HFF-Myc (cell line): ENCODE measurements around the gene AMOTL1.

Experiments
- DNase-seq: peaks from one replicate; pipeline ENCODE4 v3.0.0-alpha.2; 2011; ENCODE audit warnings: low read depth; ENCODE audit errors: extremely low read depth
- H3K4me3 ChIP-seq: replicated peaks from 2 replicates; pipeline ENCODE4 v1.5.1; 2011; ENCODE audit warnings: low read depth, mild to moderate bottlenecking, control low read depth, low read length
- TF ChIP-seq, protein P1 (sequence below): IDR thresholded peaks from 2 replicates; pipeline ENCODE4 v1.5.1; 2012; ENCODE audit warnings: mild to moderate bottlenecking, low read depth, low read length, control low read depth; ENCODE audit errors: missing control alignments

AMOTL1 gene

DNA sequence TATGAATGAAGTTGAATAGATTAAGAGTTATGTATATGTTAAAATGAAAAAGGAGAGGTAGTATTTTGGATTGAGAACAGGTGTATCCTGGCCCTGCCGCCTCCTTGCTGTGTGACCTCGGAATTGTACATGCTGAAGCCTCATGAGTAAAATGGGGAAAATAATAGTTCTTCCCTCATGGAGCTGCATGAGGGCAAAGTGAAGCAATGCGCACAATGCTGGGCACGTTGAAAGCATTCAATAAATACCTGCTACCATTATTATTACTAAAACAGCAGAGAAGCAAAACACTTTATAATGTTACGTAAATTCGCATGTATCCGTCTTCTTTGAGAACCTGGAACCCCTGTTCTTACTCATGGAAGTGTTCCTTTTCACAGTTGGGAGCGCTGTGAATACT is 5.7 kb downstream of the AMOTL1 start:
- H3K4me3 ChIP-seq, result no peak overlapping the region
- TF ChIP-seq, protein P1, sequence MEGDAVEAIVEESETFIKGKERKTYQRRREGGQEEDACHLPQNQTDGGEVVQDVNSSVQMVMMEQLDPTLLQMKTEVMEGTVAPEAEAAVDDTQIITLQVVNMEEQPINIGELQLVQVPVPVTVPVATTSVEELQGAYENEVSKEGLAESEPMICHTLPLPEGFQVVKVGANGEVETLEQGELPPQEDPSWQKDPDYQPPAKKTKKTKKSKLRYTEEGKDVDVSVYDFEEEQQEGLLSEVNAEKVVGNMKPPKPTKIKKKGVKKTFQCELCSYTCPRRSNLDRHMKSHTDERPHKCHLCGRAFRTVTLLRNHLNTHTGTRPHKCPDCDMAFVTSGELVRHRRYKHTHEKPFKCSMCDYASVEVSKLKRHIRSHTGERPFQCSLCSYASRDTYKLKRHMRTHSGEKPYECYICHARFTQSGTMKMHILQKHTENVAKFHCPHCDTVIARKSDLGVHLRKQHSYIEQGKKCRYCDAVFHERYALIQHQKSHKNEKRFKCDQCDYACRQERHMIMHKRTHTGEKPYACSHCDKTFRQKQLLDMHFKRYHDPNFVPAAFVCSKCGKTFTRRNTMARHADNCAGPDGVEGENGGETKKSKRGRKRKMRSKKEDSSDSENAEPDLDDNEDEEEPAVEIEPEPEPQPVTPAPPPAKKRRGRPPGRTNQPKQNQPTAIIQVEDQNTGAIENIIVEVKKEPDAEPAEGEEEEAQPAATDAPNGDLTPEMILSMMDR, result no peak
- DNase-seq, result no peak

DNA sequence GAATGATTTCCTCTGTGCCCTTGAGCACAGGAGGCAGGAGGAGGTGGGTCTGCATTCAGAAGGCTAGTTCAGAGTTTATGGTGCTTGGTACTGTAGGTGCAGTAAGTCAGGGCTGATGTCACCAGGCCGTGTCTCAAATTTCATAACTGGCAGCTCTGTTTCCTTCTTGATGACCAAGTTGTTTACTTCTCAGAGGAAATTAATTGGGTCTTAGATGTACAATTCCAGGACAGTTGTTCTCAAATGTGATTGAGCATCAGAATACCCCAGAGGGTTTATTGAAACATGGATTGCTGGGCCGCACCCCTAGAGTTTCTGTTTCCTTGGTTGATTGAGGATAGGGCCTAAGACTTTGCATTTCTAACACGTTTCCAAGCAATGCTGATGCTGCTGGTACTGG is 6.2 kb downstream of the AMOTL1 start:
- no peak for DNase-seq
- no peak overlapping the region for H3K4me3 ChIP-seq
- TF ChIP-seq, protein P1, result no peak

DNA sequence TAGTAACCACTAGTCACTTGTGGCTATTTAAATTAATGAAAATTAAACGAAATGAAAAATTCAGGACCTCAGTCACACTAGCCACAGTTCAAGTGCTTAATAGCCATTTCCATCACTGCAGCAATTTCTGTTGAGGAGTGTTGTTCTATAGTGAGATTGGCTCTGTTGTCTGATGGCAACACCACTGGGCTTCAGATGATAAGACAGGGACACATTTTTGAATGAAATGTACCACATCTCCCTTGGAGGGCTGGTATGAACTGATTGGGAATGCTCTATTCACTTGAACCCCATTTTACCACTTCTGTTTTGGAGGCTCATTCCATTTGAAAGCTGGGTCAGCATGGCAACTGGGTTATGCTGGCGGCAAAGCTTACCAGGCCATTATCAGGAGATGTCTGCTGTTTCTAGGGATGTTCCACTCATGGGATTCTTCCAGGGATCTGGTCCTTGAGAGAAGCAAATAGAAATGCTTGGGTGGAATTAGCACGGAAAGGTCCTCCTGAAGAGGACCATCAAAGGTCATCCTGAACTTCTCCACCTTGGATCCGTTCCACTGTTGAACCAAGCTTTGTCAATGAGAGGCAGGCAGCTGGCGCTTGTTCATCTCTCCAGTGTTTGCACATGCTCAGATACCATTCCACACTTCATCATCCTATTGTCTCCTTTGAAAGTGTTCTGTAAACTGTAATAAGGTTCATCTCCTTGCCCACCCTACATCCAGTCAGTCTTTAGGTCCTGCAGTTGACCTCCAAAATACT is 7.6 kb downstream of the AMOTL1 start:
- TF ChIP-seq, protein P1, result no peak
- no peak overlapping the region for H3K4me3 ChIP-seq
- no peak for DNase-seq

DNA sequence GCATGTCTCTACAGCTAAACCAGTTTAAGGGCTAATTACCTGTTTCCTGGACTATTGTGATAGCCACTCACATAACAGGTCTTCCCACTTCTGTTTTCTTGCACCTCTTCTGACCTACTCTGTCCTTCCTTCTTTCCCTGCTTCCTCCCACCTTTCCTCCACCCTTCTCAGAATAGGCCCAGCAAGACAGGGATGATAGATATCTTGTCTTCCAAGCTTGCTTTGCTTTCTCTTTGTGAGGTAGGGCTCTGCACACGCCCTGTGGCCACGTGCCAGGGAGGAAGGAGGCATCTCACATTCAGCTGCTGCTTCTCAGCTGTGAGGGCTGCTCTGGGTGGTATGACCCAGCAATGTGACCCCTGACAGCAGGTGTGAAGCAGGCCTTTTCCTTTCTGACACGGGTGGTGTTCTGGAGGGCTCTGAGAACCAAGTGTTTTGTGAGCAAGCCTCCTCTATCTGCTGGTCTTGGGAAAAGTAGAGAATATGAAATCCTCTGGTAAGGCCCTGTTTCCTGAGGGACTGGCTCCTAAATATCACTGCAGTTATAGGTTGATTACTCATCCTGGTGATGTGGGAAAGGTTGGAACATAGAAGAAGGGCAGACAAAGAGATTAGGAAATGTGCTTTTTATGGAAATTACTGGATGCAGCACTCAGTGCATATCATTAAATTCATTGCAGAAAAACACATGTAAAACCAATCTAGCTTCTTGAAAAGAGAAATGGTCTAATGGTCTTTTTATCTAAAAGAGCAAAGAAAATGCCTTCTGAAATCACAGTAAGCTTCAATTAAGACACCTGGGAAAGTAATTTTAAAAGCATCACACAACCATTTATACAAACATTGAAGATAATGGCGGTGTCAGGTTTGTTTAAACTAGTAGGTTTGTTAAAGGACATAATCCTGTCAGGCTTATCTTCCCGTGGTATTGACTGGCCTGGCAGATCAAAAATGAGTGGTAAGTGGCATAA is 8.5 kb downstream of the AMOTL1 start:
- DNase-seq, result no peak
- TF ChIP-seq, protein P1, result no peak
- no peak overlapping the region for H3K4me3 ChIP-seq

DNA sequence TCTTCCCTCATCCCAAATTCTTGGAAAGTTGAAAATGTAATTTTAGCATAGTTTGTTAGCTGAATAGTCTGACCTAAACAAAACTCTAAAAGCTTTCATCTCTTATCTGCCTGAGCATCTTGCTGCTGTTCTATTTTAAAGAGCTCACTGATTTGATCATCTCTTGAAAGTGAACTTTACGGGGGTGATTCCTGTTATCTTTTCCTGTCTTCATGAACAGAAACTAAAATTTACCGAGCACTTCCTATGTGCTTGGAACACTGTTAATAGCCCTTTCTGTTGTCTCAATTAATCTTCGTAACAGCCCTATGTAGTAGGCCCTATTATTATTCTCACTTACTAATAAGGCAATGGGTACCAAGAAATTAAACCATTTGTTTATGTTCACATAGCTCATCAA is 12.3 kb downstream of the AMOTL1 start:
- no peak overlapping the region for H3K4me3 ChIP-seq
- no peak for DNase-seq
- TF ChIP-seq, protein P1, result no peak

DNA sequence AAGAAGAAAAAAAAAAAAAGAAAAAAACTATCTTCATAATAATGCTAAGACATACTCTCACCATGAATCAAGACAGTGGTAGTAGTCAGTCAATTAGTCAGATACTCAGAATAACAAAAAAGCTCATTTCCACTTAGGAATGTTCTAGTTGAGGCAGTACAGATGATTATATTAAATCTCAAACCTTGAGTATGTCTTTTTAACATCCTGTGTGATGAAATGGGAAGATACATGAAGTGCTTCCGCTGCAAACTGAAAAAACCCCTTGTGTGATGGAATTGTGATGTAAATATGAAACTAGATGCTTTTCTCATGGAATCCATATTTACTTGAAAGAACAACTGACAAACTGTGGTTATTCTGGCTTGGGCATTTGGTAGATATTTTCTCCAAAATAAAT is 13.7 kb downstream of the AMOTL1 start:
- no peak for DNase-seq
- no peak overlapping the region for H3K4me3 ChIP-seq
- TF ChIP-seq, protein P1, result no peak
